HCT116 (cell line): ENCODE measurements around the gene AMZ1. TPM values are rescaled to one million over a fixed set of nuclear protein-coding genes. Genes with fewer than 3 reads are reported as not detected.
"Not testable (repeated sequence)": the region's sequence is repeated elsewhere in the genome, so short reads cannot be mapped to it uniquely, and the experiment has no call there.

Source experiments
- ATAC-seq: fragments of 200-7000 bp; cut with Tn5 transposase; 2 replicates; pipeline ENCODE4 v1.9.1; 2020; ENCODE audit warnings: mild to moderate bottlenecking, moderate library complexity
- BruUV-seq: library from RNA; stranded (reverse); fragments of 400-500 nt; replicated peaks from 2 replicates; lab custom pipeline; 2021; lab: Mats Ljungman, UMichigan
- CTCF ChIA-PET: fragments of 300-600 bp; sonication (Branson Sonifier 250); formaldehyde crosslinking; loops from one replicate; lab custom pipeline; 2021; ENCODE audit warnings: antibody characterized with exemption; lab: Charles Lee
- POLR2A ChIA-PET: fragments of 300-600, 350-600 bp; sonication (Branson Sonifier 250); formaldehyde crosslinking; loops from one replicate; lab custom pipeline; 2021; ENCODE audit warnings: antibody characterized with exemption; lab: Charles Lee
- RAD21 ChIA-PET, 2 experiments: fragments of 300-600 bp; sonication (Branson Sonifier 250); formaldehyde crosslinking; loops; one replicate each; lab custom pipeline; 2023; ENCODE audit warnings: low total read pairs in 2 of 2; ENCODE audit not compliant: uncharacterized antibody in 2 of 2, unreplicated experiment in 2 of 2, low non-redundant PET in 1 of 2; lab: Charles Lee
- DNase-seq: peaks from one replicate; pipeline ENCODE4 v3.0.0-alpha.2; 2010; ENCODE audit warnings: low read depth, low spot score
- H2AFZ ChIP-seq: fragments of 200-600 bp; shearing (Covaris generic), sonication (generic); 2 replicates; pipeline ENCODE4 v1.6.1; 2017; ENCODE audit warnings: low read depth, mixed run types, mixed read lengths, antibody characterized with exemption, low read length; ENCODE audit not compliant: poor library complexity, severe bottlenecking
- H3K27ac ChIP-seq: 2 replicates; pipeline ENCODE4 v1.5.1; 2012; ENCODE audit warnings: low read depth, low read length
- H3K27me3 ChIP-seq: fragments of 200-600 bp; sonication (generic); 2 replicates; pipeline ENCODE4 v1.6.1; 2016; ENCODE audit warnings: mixed run types, low read length, mixed read lengths; ENCODE audit not compliant: insufficient read depth
- H3K36me3 ChIP-seq, 2 experiments: fragments of 200-500 bp in 1 of 2; fragments of 200-600 bp in 1 of 2; sonication (Bioruptor generic) in 1 of 2; sonication (generic) in 1 of 2; 2 replicates each; pipeline versions ENCODE4 v1.5.1 to v1.6.1; 2014 to 2016; ENCODE audit warnings: low read length in 2 of 2, inconsistent platforms in 1 of 2, mixed read lengths in 1 of 2, mixed run types in 1 of 2; ENCODE audit not compliant: insufficient read depth in 2 of 2, control insufficient read depth in 1 of 2
- H3K4me1 ChIP-seq, 2 experiments: fragments of 200-600 bp in 1 of 2; sonication (generic) in 1 of 2; 2 replicates each; pipeline versions ENCODE4 v1.5.1 to v1.6.1; 2012 to 2017; ENCODE audit warnings: low read length in 2 of 2, inconsistent platforms in 1 of 2, mild to moderate bottlenecking in 1 of 2, mixed read lengths in 1 of 2, mixed run types in 1 of 2, moderate library complexity in 1 of 2; ENCODE audit not compliant: insufficient read depth in 2 of 2, control insufficient read depth in 1 of 2
- H3K4me2 ChIP-seq: fragments of 200-600 bp; sonication (generic); 2 replicates; pipeline ENCODE4 v1.6.1; 2017; ENCODE audit warnings: mixed run types, low read length, mixed read lengths
- H3K4me3 ChIP-seq, 2 experiments: fragments of 200-600 bp in 1 of 2; sonication (generic) in 1 of 2; replicated peaks in 1 of 2; 2 replicates each; pipeline ENCODE4 v1.5.1; 2011 to 2016; ENCODE audit warnings: low read length in 2 of 2, control low read depth in 1 of 2, low read depth in 1 of 2, mild to moderate bottlenecking in 1 of 2, mixed read lengths in 1 of 2, mixed run types in 1 of 2
- H3K79me2 ChIP-seq: fragments of 200-600 bp; sonication (generic); 2 replicates; pipeline ENCODE4 v1.6.1; 2017; ENCODE audit warnings: mild to moderate bottlenecking, mixed run types, low read length, moderate library complexity, mixed read lengths; ENCODE audit not compliant: insufficient read depth
- H3K9ac ChIP-seq: fragments of 200-600 bp; sonication (generic); 2 replicates; pipeline ENCODE4 v1.6.1; 2016; ENCODE audit warnings: low read length, mixed read lengths
- H3K9me2 ChIP-seq: fragments of 200-600 bp; sonication (generic), shearing (Covaris generic); 2 replicates; pipeline ENCODE4 v1.6.1; 2017; ENCODE audit warnings: mixed run types, mild to moderate bottlenecking, moderate library complexity; ENCODE audit not compliant: insufficient read depth
- H3K9me3 ChIP-seq, 2 experiments: fragments of 200-500 bp in 1 of 2; fragments of 200-600 bp in 1 of 2; sonication (Bioruptor generic) in 1 of 2; sonication (generic) in 1 of 2; 2 replicates each; pipeline ENCODE4 v1.6.1; 2014 to 2017; ENCODE audit warnings: low read length in 2 of 2, mixed read lengths in 2 of 2, inconsistent platforms in 1 of 2, low read depth in 1 of 2, mild to moderate bottlenecking in 1 of 2, mixed run types in 1 of 2, moderate library complexity in 1 of 2; ENCODE audit not compliant: control insufficient read depth in 1 of 2, insufficient read depth in 1 of 2
- H4K20me1 ChIP-seq: fragments of 200-600 bp; sonication (generic), shearing (Covaris generic); 2 replicates; pipeline ENCODE4 v1.6.1; 2017; ENCODE audit warnings: mixed run types, mild to moderate bottlenecking, moderate library complexity; ENCODE audit not compliant: insufficient read depth
- CEBPB ChIP-seq: IDR thresholded peaks from 2 replicates; pipeline ENCODE4 v1.6.1; 2012; ENCODE audit warnings: low read depth
- EGR1 ChIP-seq: IDR thresholded peaks from 2 replicates; pipeline ENCODE4 v1.6.1; 2012; ENCODE audit warnings: low read depth
- EZH2phosphoT487 ChIP-seq: fragments of 200-600 bp; IDR thresholded peaks from 2 replicates; pipeline ENCODE4 v1.6.1; 2018; ENCODE audit warnings: antibody characterized with exemption, borderline replicate concordance
- FOSL1 ChIP-seq: IDR thresholded peaks from 2 replicates; pipeline ENCODE4 v1.6.1; 2012; ENCODE audit warnings: low read depth
- JUND ChIP-seq: IDR thresholded peaks from 2 replicates; pipeline ENCODE4 v1.6.1; 2012
- POLR2AphosphoS5 ChIP-seq: IDR thresholded peaks from 2 replicates; pipeline ENCODE4 v1.6.1; 2011; ENCODE audit warnings: mild to moderate bottlenecking, low read depth, low read length, moderate library complexity
- RAD21 ChIP-seq: IDR thresholded peaks from 2 replicates; pipeline ENCODE4 v1.6.1; 2012; ENCODE audit warnings: low read depth, mild to moderate bottlenecking
- SP1 ChIP-seq: IDR thresholded peaks from 2 replicates; pipeline ENCODE4 v1.6.1; 2012; ENCODE audit warnings: low read depth
- TCF7L2 ChIP-seq: IDR thresholded peaks from 2 replicates; pipeline ENCODE4 v1.7.0; 2011; ENCODE audit warnings: borderline replicate concordance, inconsistent platforms; ENCODE audit not compliant: insufficient read depth, insufficient read length; ENCODE audit errors: extremely low read depth
- YY1 ChIP-seq: IDR thresholded peaks from 2 replicates; pipeline ENCODE4 v1.6.1; 2011; ENCODE audit warnings: low read length, low read depth, moderate library complexity, mild to moderate bottlenecking; ENCODE audit not compliant: insufficient replicate concordance; ENCODE audit errors: extremely low read depth
- ZNF274 ChIP-seq: fragments of 200-500 bp; sonication (Bioruptor generic); IDR thresholded peaks from 2 replicates; pipeline ENCODE4 v1.6.1; 2014; ENCODE audit warnings: mild to moderate bottlenecking, low read depth, low read length, inconsistent platforms
- intact Hi-C: fragments of 100-400 bp; cut with micrococcal nuclease; formaldehyde crosslinking; loops from 2 replicates; pipeline ENCODE4 v1.10.0; 2022
- total RNA-seq: library from RNA; stranded (reverse); gene quantifications from one replicate; pipeline ENCODE4 v1.2.1, GENCODE V29; 2021; ENCODE audit not compliant: unreplicated experiment
- TF ChIP-seq, protein P1 (sequence below), 3 experiments: fragments of 200-600 bp in 1 of 3; sonication (generic) in 1 of 3; IDR thresholded peaks in 2 of 3; conservative IDR thresholded peaks in 1 of 3; 2 replicates each; pipeline ENCODE4 v1.5.1; 2012 to 2017; ENCODE audit warnings: low read depth in 2 of 3, low read length in 2 of 3, antibody characterized with exemption in 1 of 3, borderline replicate concordance in 1 of 3, control low read depth in 1 of 3, mild to moderate bottlenecking in 1 of 3, mixed read lengths in 1 of 3, mixed run types in 1 of 3, moderate library complexity in 1 of 3; ENCODE audit not compliant: insufficient read depth in 1 of 3
- TF ChIP-seq, protein P2 (sequence below): IDR thresholded peaks from 2 replicates; pipeline ENCODE4 v1.6.1; 2012
- TF ChIP-seq, protein P3 (sequence below): IDR thresholded peaks from 2 replicates; pipeline ENCODE4 v1.6.1; 2011; ENCODE audit warnings: mild to moderate bottlenecking, low read length, moderate library complexity; ENCODE audit not compliant: insufficient replicate concordance; ENCODE audit errors: extremely low read depth

Gene AMZ1
- total RNA-seq, 1 experiment from 2014 or later = not detected

DNA sequence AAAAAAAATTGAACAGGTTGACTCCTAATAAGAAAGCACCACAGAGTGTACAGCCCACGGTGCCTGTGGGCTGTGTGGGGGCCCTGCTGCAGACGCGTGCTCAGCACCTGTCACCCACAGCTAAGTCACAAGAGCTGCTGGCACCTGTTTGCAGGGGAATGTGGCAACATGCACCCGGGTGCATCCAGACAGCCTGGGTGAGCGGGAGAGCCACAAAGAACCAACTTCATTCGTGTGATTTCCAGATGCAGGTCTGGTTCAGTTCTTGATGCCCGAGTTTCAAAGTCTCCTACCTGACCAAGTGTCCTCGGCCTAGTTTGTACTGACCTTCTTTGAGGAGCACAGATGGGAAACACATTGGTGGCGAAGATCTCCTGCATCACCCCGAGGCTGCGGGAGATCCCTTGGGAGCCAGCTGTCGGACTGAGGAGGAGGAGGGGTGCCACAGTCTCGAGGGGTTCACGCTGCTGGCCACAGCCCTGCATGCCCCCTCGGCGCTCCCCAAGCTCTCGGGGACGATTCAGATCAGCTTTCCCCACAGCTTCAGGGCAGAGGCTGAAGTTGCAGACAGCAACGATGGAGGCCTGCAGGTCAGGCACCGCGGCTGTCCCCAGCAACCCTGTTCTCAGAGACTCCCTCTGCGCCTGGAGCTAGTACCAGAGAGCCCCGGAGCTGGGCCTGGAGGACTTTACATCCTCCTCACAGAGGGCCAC, 35.3 kb downstream of the AMZ1 start:
- H3K9me3 ChIP-seq = no peaks in the 10 kb centered on the region
- RAD21 ChIA-PET = no interaction called here
- DNase-seq (no peak), ATAC-seq (no peak)
- no peaks in the 10 kb centered on the region for H3K27me3 ChIP-seq
- BruUV-seq = no TSS peak
- no peaks in the 10 kb centered on the region for H3K36me3 ChIP-seq
- H3K79me2 ChIP-seq = no peaks in the 10 kb centered on the region
- intact Hi-C loops = loop anchor here (5.0 kb wide), 1 partner anchor 99 kb away; no protein-coding TSS in a partner anchor
- no peak overlapping the region for H3K9ac ChIP-seq
- no peak overlapping the region for H2AFZ ChIP-seq
- peaks cover 11 to 14% of the 10 kb centered on the region in 2 experiments for H3K4me1 ChIP-seq
- POLR2A ChIA-PET = no interaction called here
- H3K9me2 ChIP-seq = no peaks in the 10 kb centered on the region
- no peak overlapping the region for H3K27ac ChIP-seq
- CTCF ChIA-PET = no interaction called here
- H4K20me1 ChIP-seq = no peaks in the 10 kb centered on the region
- H3K4me3 ChIP-seq = no peak overlapping the region
- no peak overlapping the region for H3K4me2 ChIP-seq
- TF ChIP-seq EGR1 (no peak), TCF7L2 (no peak), ZNF274 (no peak), RAD21 (no peak), YY1 (no peak), POLR2AphosphoS5 (no peak), FOSL1 (no peak), JUND (no peak), SP1 (no peak), EZH2phosphoT487 (no peak), CEBPB (no peak)
- TF ChIP-seq, protein P1, sequence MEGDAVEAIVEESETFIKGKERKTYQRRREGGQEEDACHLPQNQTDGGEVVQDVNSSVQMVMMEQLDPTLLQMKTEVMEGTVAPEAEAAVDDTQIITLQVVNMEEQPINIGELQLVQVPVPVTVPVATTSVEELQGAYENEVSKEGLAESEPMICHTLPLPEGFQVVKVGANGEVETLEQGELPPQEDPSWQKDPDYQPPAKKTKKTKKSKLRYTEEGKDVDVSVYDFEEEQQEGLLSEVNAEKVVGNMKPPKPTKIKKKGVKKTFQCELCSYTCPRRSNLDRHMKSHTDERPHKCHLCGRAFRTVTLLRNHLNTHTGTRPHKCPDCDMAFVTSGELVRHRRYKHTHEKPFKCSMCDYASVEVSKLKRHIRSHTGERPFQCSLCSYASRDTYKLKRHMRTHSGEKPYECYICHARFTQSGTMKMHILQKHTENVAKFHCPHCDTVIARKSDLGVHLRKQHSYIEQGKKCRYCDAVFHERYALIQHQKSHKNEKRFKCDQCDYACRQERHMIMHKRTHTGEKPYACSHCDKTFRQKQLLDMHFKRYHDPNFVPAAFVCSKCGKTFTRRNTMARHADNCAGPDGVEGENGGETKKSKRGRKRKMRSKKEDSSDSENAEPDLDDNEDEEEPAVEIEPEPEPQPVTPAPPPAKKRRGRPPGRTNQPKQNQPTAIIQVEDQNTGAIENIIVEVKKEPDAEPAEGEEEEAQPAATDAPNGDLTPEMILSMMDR (IDR thresholded peaks at IDR 0.05 in 2 of 3, conservative IDR thresholded peaks at IDR 0.05 in 1 of 3; ENCODE audit: borderline replicate concordance in 1 of 3, insufficient read depth in 1 of 3, low read depth in 2 of 3, low read length in 2 of 3) = no peak
- TF ChIP-seq, protein P2, sequence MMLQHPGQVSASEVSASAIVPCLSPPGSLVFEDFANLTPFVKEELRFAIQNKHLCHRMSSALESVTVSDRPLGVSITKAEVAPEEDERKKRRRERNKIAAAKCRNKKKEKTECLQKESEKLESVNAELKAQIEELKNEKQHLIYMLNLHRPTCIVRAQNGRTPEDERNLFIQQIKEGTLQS = no peak
- TF ChIP-seq, protein P3, sequence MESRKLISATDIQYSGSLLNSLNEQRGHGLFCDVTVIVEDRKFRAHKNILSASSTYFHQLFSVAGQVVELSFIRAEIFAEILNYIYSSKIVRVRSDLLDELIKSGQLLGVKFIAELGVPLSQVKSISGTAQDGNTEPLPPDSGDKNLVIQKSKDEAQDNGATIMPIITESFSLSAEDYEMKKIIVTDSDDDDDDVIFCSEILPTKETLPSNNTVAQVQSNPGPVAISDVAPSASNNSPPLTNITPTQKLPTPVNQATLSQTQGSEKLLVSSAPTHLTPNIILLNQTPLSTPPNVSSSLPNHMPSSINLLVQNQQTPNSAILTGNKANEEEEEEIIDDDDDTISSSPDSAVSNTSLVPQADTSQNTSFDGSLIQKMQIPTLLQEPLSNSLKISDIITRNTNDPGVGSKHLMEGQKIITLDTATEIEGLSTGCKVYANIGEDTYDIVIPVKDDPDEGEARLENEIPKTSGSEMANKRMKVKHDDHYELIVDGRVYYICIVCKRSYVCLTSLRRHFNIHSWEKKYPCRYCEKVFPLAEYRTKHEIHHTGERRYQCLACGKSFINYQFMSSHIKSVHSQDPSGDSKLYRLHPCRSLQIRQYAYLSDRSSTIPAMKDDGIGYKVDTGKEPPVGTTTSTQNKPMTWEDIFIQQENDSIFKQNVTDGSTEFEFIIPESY = no peak

DNA sequence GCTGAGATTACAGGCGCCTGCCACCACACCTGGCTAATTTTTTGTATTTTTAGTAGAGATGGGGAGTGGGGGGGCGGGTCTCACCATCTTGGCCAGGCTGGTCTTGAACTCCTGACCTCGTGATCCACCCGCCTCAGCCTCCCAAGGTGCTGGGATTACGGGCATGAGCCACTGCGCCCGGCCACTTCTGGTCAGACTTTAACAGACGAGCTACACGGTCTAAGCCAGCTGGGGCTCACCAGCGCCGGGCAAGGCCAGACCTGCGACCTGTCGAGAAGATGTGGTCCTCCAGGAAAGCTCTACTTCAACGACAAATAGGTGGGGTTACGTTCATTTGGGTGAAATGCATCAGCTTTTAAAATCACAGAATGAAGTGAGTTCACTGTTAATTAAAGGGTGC, 36.0 kb downstream of the AMZ1 start:
- H3K9me3 ChIP-seq, H4K20me1 ChIP-seq, H2AFZ ChIP-seq, DNase-seq, H3K36me3 ChIP-seq, H3K9ac ChIP-seq, H3K79me2 ChIP-seq, H3K4me3 ChIP-seq, H3K27ac ChIP-seq, H3K4me2 ChIP-seq, POLR2A ChIA-PET, ATAC-seq, H3K27me3 ChIP-seq, CTCF ChIA-PET, RAD21 ChIA-PET, BruUV-seq, H3K9me2 ChIP-seq: not testable (repeated sequence)
- peaks cover 11 to 14% of the 10 kb centered on the region in 2 experiments for H3K4me1 ChIP-seq
- intact Hi-C loops = loop anchor here (5.0 kb wide), 1 partner anchor 98 kb away; no protein-coding TSS in a partner anchor
